Rectal smooth muscle tissue (tissue), 1 donor: ENCODE measurements around the gene DMXL1.
"Not testable (repeated sequence)": the region's sequence is repeated elsewhere in the genome, so short reads cannot be mapped to it uniquely, and the experiment has no call there.

Source experiments
- H3K27ac ChIP-seq: one replicate; pipeline ENCODE4 v1.7.0; 2013; ENCODE audit warnings: low read depth, low read length, inconsistent platforms
- H3K27me3 ChIP-seq: one replicate; pipeline ENCODE4 v1.7.0; 2013; ENCODE audit warnings: low read length; ENCODE audit not compliant: control insufficient read depth, insufficient read depth
- H3K36me3 ChIP-seq: one replicate; pipeline ENCODE4 v1.7.0; 2013; ENCODE audit warnings: low read length; ENCODE audit not compliant: control insufficient read depth, insufficient read depth
- H3K4me1 ChIP-seq: one replicate; pipeline ENCODE4 v1.7.0; 2013; ENCODE audit warnings: low read length; ENCODE audit not compliant: control insufficient read depth, insufficient read depth
- H3K4me3 ChIP-seq: one replicate; pipeline ENCODE4 v1.7.0; 2013; ENCODE audit warnings: low read length
- H3K9ac ChIP-seq: one replicate; pipeline ENCODE4 v1.7.0; 2013; ENCODE audit warnings: low read length

Gene DMXL1

GRCh38 chr5:119073746-119074337 is 3.0 kb downstream of the DMXL1 start:
- not testable (repeated sequence) for H3K27ac ChIP-seq, H3K9ac ChIP-seq, H3K27me3 ChIP-seq, H3K4me3 ChIP-seq, H3K36me3 ChIP-seq, H3K4me1 ChIP-seq

GRCh38 chr5:119074419-119074818 is 3.5 kb downstream of the DMXL1 start:
- no peaks in the 10 kb centered on the region for H3K36me3 ChIP-seq
- H3K4me1 ChIP-seq = peaks cover 9% of the 10 kb centered on the region
- no peak overlapping the region for H3K27ac ChIP-seq
- H3K27me3 ChIP-seq = no peaks in the 10 kb centered on the region
- H3K9ac ChIP-seq = no peak overlapping the region
- no peak overlapping the region for H3K4me3 ChIP-seq

- not testable (repeated sequence) for H3K27ac ChIP-seq, H3K36me3 ChIP-seq, H3K9ac ChIP-seq, H3K27me3 ChIP-seq, H3K4me3 ChIP-seq, H3K4me1 ChIP-seq
Measured at GRCh38 chr5:119075269-119075668, 4.4 kb downstream of the DMXL1 start.

- Histone ChIP-seq H3K36me3 (no peaks in the 10 kb centered on the region), H3K4me3 (no peak overlapping the region), H3K27ac (no peak overlapping the region), H3K9ac (no peak overlapping the region), H3K27me3 (no peaks in the 10 kb centered on the region), H3K4me1 (peaks cover 9% of the 10 kb centered on the region)
Measured at GRCh38 chr5:119076080-119076479, 5.2 kb downstream of the DMXL1 start.

GRCh38 chr5:119077444-119077843 is 6.6 kb downstream of the DMXL1 start:
- Histone ChIP-seq H3K27ac (no peak overlapping the region), H3K4me3 (no peak overlapping the region), H3K4me1 (peaks cover 6% of the 10 kb centered on the region), H3K27me3 (no peaks in the 10 kb centered on the region), H3K9ac (no peak overlapping the region), H3K36me3 (no peaks in the 10 kb centered on the region)

- Histone ChIP-seq H3K4me1 (no peaks in the 10 kb centered on the region), H3K27ac (no peak overlapping the region)
Measured at GRCh38 chr5:119078071-119078846, 7.4 kb downstream of the DMXL1 start.

GRCh38 chr5:119078861-119079260 is 8.0 kb downstream of the DMXL1 start:
- H3K9ac ChIP-seq = no peak overlapping the region
- no peaks in the 10 kb centered on the region for H3K27me3 ChIP-seq
- no peaks in the 10 kb centered on the region for H3K36me3 ChIP-seq
- H3K27ac ChIP-seq = no peak overlapping the region
- H3K4me1 ChIP-seq = no peaks in the 10 kb centered on the region
- no peak overlapping the region for H3K4me3 ChIP-seq

More at GRCh38 chr5:119078071-119078846, 7.4 kb downstream of the DMXL1 start:
- Histone ChIP-seq H3K9ac (no peak overlapping the region), H3K36me3 (no peaks in the 10 kb centered on the region), H3K27me3 (no peaks in the 10 kb centered on the region), H3K4me3 (no peak overlapping the region)

- no peaks in the 10 kb centered on the region for H3K4me1 ChIP-seq
Measured at GRCh38 chr5:119079318-119079921, 8.5 kb downstream of the DMXL1 start.

GRCh38 chr5:119080936-119081335 is 10.0 kb downstream of the DMXL1 start:
- Histone ChIP-seq H3K4me1 (no peaks in the 10 kb centered on the region), H3K4me3 (no peak overlapping the region), H3K27ac (no peak overlapping the region), H3K27me3 (no peaks in the 10 kb centered on the region), H3K9ac (no peak overlapping the region), H3K36me3 (no peaks in the 10 kb centered on the region)

More at GRCh38 chr5:119079318-119079921, 8.5 kb downstream of the DMXL1 start:
- H3K27me3 ChIP-seq = no peaks in the 10 kb centered on the region
- H3K27ac ChIP-seq = no peak overlapping the region
- H3K36me3 ChIP-seq = no peaks in the 10 kb centered on the region
- H3K4me3 ChIP-seq = no peak overlapping the region
- no peak overlapping the region for H3K9ac ChIP-seq

- Histone ChIP-seq H3K4me3 (no peak overlapping the region), H3K27me3 (no peaks in the 10 kb centered on the region), H3K4me1 (no peaks in the 10 kb centered on the region), H3K36me3 (no peaks in the 10 kb centered on the region), H3K27ac (no peak overlapping the region), H3K9ac (no peak overlapping the region)
Measured at GRCh38 chr5:119082691-119083090, 11.8 kb downstream of the DMXL1 start.

GRCh38 chr5:119083679-119084078 is 12.8 kb downstream of the DMXL1 start:
- Histone ChIP-seq H3K27me3 (no peaks in the 10 kb centered on the region), H3K4me3 (no peak overlapping the region), H3K9ac (no peak overlapping the region), H3K27ac (no peak overlapping the region), H3K36me3 (no peaks in the 10 kb centered on the region), H3K4me1 (no peaks in the 10 kb centered on the region)

GRCh38 chr5:119088438-119088837 is 17.6 kb downstream of the DMXL1 start:
- no peak overlapping the region for H3K27ac ChIP-seq
- H3K27me3 ChIP-seq = no peaks in the 10 kb centered on the region
- H3K4me1 ChIP-seq = no peaks in the 10 kb centered on the region
- no peak overlapping the region for H3K9ac ChIP-seq
- H3K4me3 ChIP-seq = no peak overlapping the region
- H3K36me3 ChIP-seq = no peaks in the 10 kb centered on the region
